Stimulated activated CD8-positive, alpha-beta memory T cell treated with anti-CD3 and anti-CD28 coated beads, Interleukin-15, amount 100 ng/mL, for 4 hours (primary cell): ENCODE data around the gene TRPM1.
"Not testable (repeated sequence)": the region's sequence is repeated elsewhere in the genome, so short reads cannot be mapped to it uniquely, and the experiment has no call there.

Experiments
- DNase-seq, 2 donors: peaks; one replicate each; pipeline ENCODE4 v3.0.0-alpha.2; 2020; ENCODE audit warnings: low read depth in 2 of 2

TRPM1 gene

GRCh38 chr15:31125061-31125460 lies 23.5 kb upstream of the TRPM1 start:
- DNase-seq, result no peak

DNA sequence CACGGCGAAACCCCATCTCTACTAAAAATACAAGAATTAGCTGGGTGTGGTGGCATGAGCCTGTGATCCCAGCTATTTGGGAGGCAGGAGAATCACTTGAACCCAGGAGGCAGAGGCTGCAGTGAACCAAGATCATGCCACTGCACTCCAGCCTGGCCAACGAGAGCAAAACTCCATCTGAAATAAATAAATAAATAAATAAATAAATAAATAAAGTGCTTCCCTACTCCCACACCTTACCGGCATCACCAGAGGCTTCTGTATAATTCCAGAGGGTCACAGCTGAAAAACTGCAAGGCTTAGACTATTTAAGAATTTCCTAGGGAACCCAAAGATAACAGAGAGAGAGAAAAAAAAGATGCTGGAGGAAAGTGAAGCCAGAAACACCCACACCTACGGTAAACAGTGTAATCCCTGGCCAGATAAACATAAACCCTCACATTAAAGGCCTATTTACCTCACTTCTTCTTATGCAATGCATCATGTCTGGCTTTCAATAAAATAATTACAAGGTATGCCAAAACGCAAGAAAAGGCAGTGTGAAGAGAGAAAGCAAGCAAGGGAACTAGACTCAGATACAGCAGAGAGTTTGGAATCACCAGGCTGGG lies 15.0 kb upstream of the TRPM1 start:
- no peak for DNase-seq

DNA sequence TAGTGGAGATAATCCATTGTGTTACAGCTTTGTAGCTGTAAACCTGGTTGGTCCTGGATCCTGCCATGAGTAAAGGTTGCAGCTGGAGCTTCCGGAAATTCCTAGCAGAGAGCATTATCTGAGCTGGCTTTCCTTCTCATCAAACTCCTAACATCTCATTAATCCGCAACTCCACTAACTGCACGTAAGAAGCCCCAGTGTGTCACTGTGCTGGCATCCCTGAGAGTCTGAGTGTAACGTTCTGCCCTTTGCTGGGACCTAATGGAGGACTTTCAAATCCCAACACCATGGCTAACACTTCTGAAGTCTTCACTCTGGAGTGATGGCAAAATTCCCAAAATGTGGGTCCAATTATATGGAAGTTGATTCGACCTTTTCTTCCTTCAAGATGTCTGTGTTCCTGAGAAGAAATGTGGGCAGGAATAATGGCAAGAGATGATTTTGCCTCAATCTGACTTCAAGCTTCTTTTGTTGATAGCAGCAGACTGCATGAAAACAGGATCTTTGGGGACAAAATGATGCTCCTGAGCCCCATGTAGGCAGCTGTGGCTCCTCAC lies 9.6 kb upstream of the TRPM1 start:
- DNase-seq, result no peak

DNA sequence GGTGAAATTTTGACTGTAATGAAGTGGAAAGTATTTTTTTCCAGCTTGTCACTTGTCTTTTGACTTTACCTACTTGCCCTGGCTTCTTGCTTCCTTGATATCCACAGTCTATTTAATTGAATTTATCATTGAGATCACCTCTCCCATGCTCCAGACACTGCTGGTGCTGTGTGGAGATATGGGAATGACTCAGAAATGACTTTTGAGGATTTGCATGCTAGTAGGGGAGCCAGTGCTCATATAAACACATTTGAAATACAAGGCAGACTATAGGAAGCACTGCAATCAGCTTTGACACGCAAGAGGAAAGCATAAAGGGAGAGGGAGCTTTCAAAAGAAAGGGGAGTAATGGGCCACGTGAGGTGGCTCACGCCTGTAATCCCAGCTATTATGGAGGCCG lies 7.3 kb upstream of the TRPM1 start:
- DNase-seq, result no peak

DNA sequence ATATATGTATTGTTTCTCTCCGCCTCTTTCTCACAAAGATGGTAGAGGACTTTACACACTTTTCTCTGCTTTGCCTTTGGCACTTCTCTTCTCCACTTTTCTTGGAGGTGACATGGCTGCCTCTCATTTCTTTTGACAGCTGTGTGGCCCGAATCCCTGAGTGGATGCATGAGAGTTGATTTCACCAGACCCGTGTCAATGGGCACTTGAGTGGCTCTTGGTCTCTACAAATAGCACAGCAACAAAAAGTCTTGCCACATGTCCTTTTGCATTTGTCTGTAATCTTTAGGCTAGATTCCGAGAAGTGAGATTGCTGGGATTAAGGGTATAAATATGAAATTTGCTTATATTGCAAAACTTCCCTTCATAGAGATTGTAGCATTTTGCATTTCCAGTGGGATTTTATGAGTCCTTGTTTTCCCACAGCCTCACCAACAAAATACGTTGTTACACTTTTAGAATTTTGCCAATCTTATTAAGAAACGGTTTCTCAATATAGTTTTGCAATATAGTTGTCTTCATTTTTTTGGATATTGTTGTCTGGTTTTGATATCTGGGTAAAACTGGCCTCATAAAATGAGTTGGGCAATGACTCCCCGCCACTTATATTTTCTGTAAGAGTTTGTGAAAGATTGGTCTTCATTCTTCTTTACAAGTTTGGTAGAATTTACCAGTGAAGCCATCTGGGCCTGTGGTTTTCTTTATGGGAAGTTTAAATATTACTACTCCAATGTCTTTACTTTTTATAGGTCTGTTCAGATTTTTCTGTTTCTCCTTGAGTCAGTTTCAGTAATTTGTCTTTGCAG lies 5.2 kb upstream of the TRPM1 start:
- no peak for DNase-seq

DNA sequence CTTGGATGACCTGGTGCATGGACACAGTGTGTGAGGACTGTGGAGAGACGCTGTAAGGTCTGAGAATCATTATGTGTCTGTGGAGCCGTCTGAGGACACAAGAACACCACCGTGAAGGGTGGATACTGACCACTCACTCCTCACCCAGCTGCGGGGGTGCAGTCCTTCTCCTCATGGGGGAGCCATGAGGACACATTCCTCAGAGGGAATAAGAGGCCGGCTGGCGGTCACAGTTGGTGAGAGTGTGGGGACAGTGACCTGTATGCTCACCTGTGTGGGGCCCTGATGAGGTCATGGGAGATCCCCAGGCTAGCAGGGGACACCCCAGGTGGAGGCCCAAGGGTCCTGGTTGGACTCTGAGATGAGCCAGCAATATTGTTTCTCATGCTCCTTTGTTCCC lies 2.5 kb upstream of the TRPM1 start:
- no peak for DNase-seq

DNA sequence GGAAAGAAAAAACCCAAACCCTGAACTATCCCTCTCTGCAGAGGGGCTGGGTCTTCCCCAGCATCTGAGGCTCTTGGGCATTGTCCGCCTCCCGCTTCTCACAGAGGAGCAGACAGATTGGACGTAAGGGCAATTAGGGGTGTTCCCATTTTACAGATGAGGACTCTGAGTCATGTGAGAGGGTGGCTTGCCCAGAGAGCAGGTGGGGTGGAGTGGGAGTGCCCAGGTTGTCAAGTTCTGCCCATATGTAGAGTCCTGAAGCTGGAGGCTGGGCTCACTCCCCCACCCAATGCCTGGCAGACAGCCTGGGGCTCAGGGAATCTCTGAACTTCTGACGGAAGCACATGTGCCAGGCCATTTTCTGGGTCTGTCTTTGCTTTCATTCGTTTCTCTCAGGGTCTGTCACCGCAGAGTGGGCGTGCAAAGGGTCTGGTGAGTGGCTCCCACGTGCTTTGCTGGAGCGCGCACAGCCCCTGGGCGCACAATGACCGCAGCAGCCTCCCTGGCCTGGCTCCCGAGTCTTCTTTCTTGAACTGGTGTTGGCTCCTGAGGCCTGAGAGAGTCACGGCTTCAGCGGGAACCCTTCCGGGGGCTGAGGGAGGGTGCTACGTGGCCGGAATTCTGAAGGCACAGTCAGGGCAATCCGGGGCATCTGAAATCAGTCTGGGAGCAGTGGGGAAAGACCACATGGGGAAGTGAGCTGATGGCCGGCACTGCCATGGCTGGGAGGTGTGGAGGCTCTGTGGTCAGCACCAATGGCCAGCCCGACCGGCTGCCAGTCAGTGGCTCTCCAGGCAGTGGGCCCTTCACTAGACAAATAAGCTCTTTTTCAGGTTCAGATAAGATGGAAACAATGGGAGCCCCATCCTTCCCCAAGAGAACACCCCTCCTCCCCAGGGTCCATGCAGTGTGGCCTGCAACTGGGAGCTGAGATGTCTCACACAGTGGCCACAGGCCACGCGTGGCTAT lies 1.1 kb upstream of the TRPM1 start:
- DNase-seq, result no peak

DNA sequence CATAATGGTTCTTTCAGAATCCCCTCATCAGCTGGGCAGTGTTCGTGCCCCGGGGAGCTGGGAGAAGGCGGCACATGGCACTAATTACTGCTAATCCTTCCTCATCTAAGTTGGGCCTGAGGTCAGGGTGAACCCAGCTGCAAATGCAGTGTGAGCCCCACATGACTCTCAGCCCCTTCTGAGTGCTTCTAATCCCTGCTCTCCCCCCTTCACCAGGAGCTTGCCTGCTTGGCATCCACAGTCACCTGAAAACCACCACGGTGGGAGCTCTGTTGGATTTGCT lies 455 bp upstream of the TRPM1 start:
- no peak for DNase-seq

GRCh38 chr15:31100738-31101137 lies 787 bp downstream of the TRPM1 start:
- no peak for DNase-seq

DNA sequence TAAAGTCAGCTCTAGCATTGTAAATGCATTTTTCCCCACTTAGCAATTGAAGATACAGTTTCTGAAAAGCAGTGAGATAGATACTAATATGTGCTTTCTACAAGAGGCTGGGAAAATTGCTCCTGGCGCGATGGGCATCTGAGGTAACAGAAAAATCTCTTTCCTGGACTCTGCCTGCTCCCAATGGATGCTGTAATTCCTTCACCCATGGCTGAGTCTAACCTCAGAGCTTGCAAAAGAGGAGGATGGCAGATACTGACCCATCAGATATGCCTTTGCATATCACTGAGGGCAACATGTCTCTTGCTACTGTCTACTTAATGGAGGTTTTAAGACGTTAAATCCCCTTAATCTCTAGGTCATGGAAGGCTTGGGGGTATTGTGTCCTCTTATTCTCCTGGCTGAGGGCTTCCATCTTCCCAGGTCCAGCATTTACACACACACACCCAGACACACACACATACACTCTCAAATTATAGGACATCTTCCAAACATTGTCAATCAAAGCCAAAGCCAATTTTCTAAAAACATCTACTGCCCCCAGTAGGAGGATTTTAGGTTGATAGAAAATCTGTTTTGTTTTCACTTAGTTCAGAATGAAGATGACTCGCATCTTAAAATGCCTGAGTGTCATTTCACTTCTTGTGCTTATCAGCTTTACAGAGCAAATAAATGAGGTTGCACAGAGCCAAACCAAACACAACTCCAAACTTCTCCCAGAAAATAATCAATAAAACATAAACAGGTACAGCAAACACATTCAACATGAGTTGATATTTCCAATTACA lies 2.4 kb downstream of the TRPM1 start:
- no peak for DNase-seq

- DNase-seq, result no peak
Observed at GRCh38 chr15:31098491-31098917, 3.0 kb downstream of the TRPM1 start.

- no peak for DNase-seq
Observed at GRCh38 chr15:31096563-31096962, 5.0 kb downstream of the TRPM1 start.

GRCh38 chr15:31091481-31091880 lies 10.0 kb downstream of the TRPM1 start:
- no peak for DNase-seq

- no peak for DNase-seq
Observed at GRCh38 chr15:31090766-31091165, 10.8 kb downstream of the TRPM1 start.

GRCh38 chr15:31089368-31090047 lies 12.0 kb downstream of the TRPM1 start:
- no peak for DNase-seq

DNA sequence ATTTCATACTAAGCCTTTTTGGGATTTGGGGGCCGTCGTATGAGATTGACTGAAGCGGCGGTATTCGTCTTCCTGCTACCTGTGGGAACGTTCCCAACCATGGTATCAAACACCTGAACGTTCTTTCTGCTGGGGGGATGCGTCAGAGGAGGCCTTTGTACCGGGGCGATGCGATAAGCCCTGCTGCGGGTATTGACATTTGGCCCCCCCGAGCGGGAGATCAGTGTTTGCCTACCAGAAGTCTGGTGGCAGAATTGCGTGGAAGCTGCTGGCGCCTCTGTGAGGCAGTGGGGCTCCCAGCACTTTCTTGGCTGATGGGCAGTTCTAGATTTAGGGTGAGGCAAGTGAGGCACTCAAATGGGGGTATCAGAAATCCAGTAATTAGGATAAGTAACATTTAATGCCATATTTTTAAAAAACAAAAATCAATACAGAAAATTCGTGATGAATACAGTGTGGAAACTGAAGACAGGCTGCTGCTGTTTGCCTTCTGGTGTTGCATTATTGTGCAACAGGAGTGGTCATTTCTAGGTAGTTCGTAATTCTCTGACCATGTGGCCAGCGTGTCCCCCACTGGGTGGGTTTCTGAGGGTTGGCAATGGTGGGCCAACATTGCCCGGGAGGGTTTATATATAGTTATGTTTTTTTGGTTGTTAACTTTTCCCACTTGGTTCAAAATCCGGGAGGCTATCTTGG lies 12.7 kb downstream of the TRPM1 start:
- DNase-seq, result no peak

DNA sequence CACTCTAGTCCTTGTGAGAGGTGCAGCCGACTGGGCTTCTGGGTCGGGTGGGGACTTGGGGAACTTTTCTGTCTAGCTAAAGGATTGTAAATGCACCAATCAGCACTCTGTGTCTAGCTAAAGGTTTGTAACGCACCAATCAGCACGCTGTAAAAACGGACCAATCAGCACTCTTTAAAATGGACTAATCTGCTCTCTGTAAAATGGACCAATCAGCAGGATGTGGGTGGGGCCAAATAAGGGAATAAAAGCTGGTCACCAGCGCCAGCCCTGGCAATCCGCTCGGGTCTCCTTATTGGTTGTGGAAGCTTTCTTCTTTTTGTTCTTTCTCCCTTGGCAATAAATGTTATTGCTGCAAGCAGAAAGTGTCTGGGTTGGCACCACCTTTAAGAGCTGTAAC lies 13.5 kb downstream of the TRPM1 start:
- DNase-seq, result not testable (repeated sequence)

- no peak for DNase-seq
Observed at GRCh38 chr15:31086344-31086743, 15.2 kb downstream of the TRPM1 start.

- DNase-seq, result no peak
Observed at GRCh38 chr15:31085359-31085758, 16.2 kb downstream of the TRPM1 start.

GRCh38 chr15:31084176-31084575 lies 17.3 kb downstream of the TRPM1 start:
- no peak for DNase-seq
